ENCODE data around the gene MYO15A.
"Not testable (repeated sequence)": the region's sequence is repeated elsewhere in the genome, so short reads cannot be mapped to it uniquely, and the experiment has no call there.

The MYO15A gene

DNA sequence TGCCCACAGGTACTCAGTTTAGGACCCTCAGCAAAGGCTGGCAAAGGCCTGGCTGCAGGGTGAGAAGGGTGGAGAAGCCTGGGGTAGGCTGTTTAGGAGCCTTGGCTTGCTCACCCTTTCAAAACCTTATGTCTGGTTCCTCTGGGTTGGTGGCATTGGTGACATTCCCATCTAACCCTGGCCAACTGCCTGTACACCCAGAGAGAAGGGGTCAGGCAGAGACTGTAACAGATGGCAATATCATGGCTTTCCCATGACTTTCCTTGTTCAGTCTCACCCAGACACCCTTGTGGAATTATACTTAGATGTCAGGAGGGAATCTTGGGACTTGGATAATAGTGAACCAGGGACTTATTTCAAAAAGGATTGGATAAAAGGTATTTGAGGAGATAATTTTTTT lies 98.4 kb downstream of the MYO15A start:
- Histone ChIP-seq H3K36me3 (peaks cover 11% of the 10 kb centered on the region), H3K27me3 (no peaks in the 10 kb centered on the region), H3K4me3 (ENCODE audit: low read depth, low read length) (no peak overlapping the region), H3K9me3 (no peaks in the 10 kb centered on the region), H3K4me1 (no peaks in the 10 kb centered on the region)
- no peak for DNase-seq
- TF ChIP-seq, protein P1, sequence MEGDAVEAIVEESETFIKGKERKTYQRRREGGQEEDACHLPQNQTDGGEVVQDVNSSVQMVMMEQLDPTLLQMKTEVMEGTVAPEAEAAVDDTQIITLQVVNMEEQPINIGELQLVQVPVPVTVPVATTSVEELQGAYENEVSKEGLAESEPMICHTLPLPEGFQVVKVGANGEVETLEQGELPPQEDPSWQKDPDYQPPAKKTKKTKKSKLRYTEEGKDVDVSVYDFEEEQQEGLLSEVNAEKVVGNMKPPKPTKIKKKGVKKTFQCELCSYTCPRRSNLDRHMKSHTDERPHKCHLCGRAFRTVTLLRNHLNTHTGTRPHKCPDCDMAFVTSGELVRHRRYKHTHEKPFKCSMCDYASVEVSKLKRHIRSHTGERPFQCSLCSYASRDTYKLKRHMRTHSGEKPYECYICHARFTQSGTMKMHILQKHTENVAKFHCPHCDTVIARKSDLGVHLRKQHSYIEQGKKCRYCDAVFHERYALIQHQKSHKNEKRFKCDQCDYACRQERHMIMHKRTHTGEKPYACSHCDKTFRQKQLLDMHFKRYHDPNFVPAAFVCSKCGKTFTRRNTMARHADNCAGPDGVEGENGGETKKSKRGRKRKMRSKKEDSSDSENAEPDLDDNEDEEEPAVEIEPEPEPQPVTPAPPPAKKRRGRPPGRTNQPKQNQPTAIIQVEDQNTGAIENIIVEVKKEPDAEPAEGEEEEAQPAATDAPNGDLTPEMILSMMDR (IDR thresholded peaks at IDR 0.05; ENCODE audit: low read depth, low read length), result no peak

DNA sequence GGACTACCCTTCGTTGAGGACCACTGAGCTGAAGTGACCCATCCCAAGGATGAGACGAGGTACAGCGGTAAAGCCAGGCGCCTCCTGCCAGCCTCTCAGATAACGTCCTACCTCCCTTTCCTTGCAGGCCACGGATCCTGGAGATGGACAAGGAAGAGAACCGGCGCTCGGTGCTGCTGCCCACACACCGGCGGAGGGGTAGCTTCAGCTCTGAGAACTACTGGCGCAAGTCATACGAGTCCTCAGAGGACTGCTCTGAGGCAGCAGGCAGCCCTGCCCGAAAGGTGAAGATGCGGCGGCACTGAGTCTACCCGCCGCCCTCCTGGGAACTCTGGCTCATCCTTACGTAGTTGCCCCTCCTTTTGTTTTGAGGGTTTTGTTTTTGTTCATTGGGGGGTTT lies 99.5 kb downstream of the MYO15A start:
- Histone ChIP-seq H3K36me3 (peaks cover 11% of the 10 kb centered on the region), H3K4me3 (ENCODE audit: low read depth, low read length) (no peak overlapping the region), H3K9me3 (no peaks in the 10 kb centered on the region), H3K27me3 (no peaks in the 10 kb centered on the region), H3K4me1 (no peaks in the 10 kb centered on the region)
- TF ChIP-seq, protein P1 (IDR thresholded peaks at IDR 0.05; ENCODE audit: low read depth, low read length), result no peak
- DNase-seq, result no peak

DNA sequence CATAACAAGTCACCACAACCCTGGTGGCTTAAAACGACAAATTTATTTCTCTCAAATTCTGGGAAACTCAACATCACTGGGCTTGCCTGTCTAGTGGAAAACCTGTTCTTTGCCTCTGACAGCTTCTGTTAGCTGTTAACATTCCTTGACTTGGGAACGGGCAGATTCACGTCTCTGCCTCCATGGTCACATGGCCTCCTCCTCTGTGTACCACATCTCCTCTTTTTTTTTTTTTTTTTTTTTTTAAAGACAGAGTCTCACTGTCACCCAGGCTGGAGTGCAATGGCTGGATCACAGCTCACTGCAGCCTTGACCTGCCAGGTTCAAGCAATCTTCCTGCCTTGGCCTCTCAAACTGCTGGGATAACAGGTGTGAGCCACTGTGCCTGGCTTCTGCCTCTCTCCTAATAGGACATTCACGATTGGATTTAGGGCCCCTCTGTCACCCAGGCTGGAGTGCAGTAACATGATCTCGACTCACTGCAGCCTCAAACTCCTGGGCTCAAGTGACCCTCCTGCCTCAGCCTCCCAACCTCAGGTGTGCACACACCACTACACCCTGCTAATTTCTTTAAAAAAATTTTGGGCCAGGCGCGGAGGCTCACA lies 105.2 kb downstream of the MYO15A start:
- no peaks in the 10 kb centered on the region for H3K36me3 ChIP-seq
- TF ChIP-seq, protein P1 (IDR thresholded peaks at IDR 0.05; ENCODE audit: low read depth, low read length), result no peak

DNA sequence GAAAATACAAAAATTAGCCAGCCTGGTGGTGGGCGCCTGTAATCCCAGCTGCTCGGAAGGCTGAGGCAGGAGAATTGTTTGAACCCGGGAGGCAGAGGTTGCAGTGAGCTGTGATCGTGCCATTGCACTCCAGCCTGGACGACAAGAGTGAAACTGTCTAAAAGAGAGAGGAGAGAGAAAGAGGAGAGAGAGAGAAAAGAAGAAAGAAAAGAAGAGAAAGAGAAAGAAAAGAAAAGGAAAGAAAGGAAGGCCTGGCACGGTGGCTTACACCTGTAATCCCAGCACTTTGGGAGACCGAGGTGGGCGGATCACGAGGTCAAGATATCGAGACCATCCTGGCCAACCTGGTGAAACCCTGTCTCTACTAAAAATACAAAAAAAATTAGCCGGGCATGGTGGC lies 108.3 kb downstream of the MYO15A start:
- not testable (repeated sequence) for H3K36me3 ChIP-seq; H3K27me3 ChIP-seq; H3K9me3 ChIP-seq; H3K4me3 ChIP-seq (ENCODE audit: low read depth, low read length); H3K4me1 ChIP-seq; DNase-seq

More for the DNA sequence above, 105.2 kb downstream of the MYO15A start:
- H3K9me3 ChIP-seq, result no peaks in the 10 kb centered on the region
- H3K27me3 ChIP-seq, result no peaks in the 10 kb centered on the region
- H3K4me1 ChIP-seq, result no peaks in the 10 kb centered on the region
- DNase-seq, result no peak
- H3K4me3 ChIP-seq (ENCODE audit: low read depth, low read length), result no peak overlapping the region

DNA sequence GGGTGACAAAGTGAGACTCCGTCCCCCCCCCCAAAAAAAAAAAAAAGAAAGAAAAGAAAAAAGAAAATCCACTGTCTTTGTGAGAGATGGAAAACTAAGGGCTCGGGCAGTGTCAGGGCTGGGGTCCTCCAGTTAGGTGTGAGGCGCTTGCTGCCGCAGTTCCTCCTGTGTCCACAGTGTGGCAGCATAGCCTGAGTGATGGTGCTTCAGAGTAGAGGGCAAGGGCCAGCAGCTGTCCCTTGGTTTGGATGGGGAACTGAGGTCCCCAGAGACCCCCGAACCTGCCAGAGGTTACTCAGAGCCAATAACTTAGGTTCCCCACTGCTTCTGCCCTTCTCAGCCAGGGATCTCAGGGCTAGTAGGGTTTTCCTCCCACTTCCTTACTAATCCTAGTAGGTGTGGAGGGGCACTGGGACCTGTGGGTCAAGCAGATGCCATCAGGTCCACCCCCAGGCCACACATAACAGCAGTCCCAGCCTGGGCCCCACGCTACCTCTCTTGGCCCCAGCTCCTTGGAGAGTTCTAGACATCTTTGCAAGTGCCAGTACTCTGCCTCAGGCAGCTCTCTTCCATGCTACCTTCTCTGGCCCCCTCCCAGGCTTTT lies 109.0 kb downstream of the MYO15A start:
- peak; percentile 72 for DNase-seq
- TF ChIP-seq, protein P1 (IDR thresholded peaks at IDR 0.05; ENCODE audit: low read depth, low read length), result peak; percentile 83
- H3K27me3 ChIP-seq, result no peaks in the 10 kb centered on the region

DNA sequence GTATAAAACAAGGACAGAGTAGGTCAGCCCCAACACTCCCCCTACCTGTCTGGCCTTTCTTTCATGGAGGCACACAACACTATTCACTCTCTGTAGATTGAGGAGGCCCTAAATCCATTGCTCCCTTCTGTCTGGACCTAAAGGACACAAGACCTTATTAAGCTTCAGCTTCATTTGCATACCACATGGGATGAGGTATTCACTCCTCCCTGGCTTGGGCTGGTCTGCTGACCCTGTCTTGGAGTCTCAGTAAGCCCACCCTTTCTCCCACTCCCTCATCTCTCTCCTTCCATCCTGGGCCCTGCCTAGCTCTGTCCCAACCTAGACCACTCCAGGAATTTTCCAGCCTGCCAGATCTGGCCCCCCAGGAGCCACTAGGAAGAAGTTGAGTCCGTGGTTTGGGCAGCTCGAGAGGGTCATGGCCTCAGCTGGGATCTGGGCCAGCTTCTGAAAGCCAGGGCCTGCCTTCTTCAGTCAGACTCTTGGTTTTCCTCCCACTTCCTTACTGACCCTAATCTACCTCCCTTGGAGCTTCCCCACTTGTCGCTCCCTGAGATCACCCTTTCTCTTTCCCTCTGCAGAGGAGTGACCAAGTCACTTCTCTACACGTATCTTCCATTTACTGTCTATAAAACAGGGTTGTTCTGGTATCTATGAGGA lies 110.3 kb downstream of the MYO15A start:
- Histone ChIP-seq H3K9me3 (no peaks in the 10 kb centered on the region), H3K36me3 (no peaks in the 10 kb centered on the region), H3K4me1 (no peaks in the 10 kb centered on the region), H3K27me3 (no peaks in the 10 kb centered on the region), H3K4me3 (ENCODE audit: low read depth, low read length) (no peak overlapping the region)
- TF ChIP-seq, protein P1 (IDR thresholded peaks at IDR 0.05; ENCODE audit: low read depth, low read length), result no peak
- no peak for DNase-seq

More for the DNA sequence above, 109.0 kb downstream of the MYO15A start:
- H3K4me1 ChIP-seq, result no peaks in the 10 kb centered on the region
- no peaks in the 10 kb centered on the region for H3K9me3 ChIP-seq
- no peaks in the 10 kb centered on the region for H3K36me3 ChIP-seq
- H3K4me3 ChIP-seq (ENCODE audit: low read depth, low read length), result no peak overlapping the region
